HL-60/S4 treated with retinoic acid at 250 ng/mL for 4 days and 3 days (cell line): Measurements from ENCODE around the gene SLC26A1.

Experiments
- in situ Hi-C: fragments of 300-500 bp; cut with MboI; formaldehyde crosslinking; loops from 2 replicates; pipeline ENCODE4 v1.7.0; 2022; ENCODE audit warnings: low sequenced_read_pairs

SLC26A1 gene

DNA sequence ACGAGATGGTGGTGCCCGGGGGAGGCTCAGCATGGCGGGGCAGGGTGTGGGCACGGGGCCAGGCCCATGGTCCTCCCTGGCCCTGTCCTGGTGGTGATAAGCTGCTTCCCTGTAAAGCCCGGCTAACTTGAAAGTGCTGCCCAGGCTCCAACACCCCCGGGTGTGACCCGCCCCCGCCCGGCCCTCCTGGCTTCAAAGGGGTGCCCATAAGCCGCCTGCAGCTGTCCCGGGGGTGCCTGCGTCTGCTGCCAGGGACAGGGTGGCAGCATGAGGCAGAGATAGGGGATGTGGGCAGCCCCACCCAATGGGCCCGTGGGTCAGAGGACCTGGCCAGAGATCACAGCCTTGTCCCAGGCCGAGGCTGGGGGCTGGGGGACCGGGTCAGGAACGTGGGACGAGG lies 36.3 kb upstream of the SLC26A1 start:
- in situ Hi-C loops, result no loop called here

- in situ Hi-C loops, result no loop called here
Measured at GRCh38 chr4:1028574-1029220, 35.5 kb upstream of the SLC26A1 start.

GRCh38 chr4:1027915-1028238 lies 34.7 kb upstream of the SLC26A1 start:
- in situ Hi-C loops, result no loop called here

GRCh38 chr4:1027219-1027914 lies 34.2 kb upstream of the SLC26A1 start:
- in situ Hi-C loops, result no loop called here

DNA sequence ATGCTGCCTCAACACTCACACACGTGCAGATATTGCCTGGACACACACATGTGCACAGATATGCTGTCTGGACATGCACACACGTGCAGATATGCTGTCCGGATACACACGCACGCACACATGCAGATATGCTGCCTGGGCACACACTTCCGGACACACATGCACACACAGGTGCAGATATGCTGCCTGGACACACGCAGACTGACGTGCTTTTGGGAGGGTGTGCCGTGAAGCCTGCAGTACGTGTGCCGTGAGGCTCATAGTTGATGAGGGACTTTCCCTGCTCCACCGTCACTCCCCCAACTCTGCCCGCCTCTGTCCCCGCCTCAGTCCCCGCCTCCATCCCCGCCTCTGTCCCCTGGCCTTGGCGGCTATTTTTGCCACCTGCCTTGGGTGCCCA lies 32.9 kb upstream of the SLC26A1 start:
- in situ Hi-C loops, result no loop called here

- in situ Hi-C loops, result no loop called here
Measured at GRCh38 chr4:1024882-1025545, 31.8 kb upstream of the SLC26A1 start.

DNA sequence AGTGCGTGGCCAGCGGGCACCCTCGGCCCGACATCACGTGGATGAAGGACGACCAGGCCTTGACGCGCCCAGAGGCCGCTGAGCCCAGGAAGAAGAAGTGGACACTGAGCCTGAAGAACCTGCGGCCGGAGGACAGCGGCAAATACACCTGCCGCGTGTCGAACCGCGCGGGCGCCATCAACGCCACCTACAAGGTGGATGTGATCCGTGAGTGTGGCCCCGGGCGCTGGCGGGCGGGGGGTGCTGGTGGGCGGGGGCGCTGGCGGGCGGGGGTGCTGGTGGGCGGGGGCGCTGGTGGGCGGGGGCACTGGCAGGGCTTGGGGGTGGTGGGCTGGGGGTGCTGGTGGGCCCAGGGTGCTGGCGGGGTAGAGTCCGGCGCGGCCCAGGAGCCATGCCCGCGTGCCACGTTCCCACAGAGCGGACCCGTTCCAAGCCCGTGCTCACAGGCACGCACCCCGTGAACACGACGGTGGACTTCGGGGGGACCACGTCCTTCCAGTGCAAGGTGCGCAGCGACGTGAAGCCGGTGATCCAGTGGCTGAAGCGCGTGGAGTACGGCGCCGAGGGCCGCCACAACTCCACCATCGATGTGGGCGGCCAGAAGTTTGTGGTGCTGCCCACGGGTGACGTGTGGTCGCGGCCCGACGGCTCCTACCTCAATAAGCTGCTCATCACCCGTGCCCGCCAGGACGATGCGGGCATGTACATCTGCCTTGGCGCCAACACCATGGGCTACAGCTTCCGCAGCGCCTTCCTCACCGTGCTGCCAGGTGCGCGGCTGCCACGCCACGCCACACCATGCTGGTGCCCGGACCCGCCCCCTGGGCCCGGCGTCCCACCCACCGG lies 30.9 kb upstream of the SLC26A1 start:
- in situ Hi-C loops, result no loop called here

DNA sequence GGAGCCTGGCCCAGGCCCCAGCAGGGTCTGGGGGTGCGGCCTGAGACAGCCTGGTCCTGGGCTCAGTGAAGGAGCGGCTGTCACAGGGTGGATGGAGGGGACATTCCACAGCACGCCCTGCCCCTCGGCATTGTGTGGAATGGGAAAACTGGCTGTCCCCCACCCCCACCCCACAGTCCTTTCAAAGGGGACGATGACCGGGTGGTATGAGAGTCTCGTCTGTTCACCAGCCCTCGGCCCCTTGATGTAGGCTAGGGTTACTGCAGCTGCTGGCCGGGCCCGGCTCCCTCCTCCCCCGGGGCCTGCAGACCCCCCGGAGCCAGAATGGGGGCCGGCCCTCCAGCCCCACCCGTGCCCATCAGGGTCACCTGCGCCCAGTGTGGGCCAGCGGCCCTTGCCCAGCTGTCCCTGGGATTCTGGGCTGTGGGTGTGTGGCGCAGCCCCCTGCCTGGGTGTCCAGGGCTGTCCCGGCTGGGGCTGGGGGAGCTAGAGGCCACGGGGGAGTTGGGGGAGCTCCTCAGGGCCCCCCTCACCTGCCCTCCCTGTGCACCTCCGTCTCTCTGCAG lies 30.0 kb upstream of the SLC26A1 start:
- in situ Hi-C loops, result no loop called here

DNA sequence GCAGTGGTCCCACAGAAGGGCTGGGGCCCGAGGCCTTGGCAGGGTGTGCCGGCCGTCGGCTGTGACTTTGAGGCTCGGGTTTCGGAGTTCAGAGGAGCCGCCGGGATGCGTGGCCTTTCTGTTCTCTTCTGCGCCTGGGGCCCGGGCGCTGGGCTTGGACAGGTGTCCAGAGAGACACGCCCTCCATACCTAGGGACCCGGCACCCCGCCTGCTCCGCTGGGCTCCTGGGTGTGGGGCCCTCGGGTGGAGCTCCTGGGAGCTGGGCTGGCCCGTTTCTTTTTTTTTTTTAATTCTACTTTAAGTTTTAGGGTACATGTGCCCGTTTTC lies 29.5 kb upstream of the SLC26A1 start:
- in situ Hi-C loops, result no loop called here

GRCh38 chr4:1022051-1022738 lies 29.0 kb upstream of the SLC26A1 start:
- in situ Hi-C loops, result no loop called here

GRCh38 chr4:1021386-1022050 lies 28.3 kb upstream of the SLC26A1 start:
- in situ Hi-C loops, result no loop called here

GRCh38 chr4:1019729-1020470 lies 26.7 kb upstream of the SLC26A1 start:
- in situ Hi-C loops, result no loop called here

DNA sequence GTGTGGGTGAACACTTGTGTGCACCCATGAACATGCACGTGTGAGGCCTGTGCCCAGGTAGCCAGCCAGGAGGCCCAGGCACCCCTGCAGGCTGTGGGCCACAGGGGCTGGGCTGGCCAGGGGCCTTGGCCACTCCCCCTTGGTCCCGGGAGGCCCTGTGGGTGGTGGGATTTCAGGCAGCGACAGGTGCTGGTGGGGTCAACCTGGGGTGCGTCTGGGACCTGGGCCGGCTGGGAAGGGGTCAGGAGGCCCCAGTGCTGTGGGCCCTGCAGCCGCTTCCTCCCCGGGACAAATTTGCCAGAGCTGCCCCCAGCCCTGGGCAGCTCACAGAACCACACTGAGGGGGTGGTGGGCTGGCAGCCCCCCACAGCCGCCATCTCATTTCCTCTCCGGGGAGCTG lies 26.1 kb upstream of the SLC26A1 start:
- in situ Hi-C loops, result no loop called here

GRCh38 chr4:1018147-1019020 lies 25.2 kb upstream of the SLC26A1 start:
- in situ Hi-C loops, result no loop called here

DNA sequence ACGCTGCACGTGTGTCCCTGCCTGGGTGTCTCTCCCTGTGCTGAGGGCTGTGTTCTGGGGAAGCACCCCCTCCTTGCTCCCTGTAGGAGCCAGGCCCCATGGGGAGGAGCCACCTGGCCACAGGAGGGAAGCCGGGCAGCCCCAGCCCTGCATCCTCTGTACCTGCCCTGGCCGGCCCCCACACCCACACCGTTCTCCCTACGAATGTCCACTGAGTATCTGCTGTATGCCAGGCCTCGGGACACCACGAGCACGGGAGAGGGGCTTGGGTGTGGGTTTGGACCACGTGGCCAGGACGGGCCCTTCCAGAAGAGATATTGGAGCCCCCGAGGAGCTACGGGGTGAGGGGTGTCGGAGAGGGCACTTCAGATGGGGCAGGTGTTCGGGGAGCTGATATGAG lies 24.5 kb upstream of the SLC26A1 start:
- in situ Hi-C loops, result no loop called here

DNA sequence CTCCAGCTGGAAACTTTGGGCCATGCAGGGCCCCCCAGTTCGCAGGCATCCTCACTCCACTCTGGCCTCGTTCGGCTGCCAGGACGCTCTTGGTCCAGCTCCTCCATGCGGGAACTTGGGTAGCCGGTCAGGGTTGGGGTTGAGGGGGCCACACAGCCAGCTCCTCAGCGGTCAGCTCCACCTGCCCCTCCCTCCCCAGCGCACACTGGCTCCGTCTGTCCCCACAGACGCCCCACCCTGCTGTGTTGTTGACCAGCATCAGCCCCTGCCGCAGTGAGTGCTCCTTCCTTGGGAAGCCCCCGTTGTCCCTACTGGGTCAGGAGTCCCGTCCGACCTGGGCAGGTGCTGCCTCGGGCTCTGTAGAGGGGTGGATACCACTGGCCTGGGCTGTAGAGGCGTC lies 24.0 kb upstream of the SLC26A1 start:
- in situ Hi-C loops, result no loop called here

DNA sequence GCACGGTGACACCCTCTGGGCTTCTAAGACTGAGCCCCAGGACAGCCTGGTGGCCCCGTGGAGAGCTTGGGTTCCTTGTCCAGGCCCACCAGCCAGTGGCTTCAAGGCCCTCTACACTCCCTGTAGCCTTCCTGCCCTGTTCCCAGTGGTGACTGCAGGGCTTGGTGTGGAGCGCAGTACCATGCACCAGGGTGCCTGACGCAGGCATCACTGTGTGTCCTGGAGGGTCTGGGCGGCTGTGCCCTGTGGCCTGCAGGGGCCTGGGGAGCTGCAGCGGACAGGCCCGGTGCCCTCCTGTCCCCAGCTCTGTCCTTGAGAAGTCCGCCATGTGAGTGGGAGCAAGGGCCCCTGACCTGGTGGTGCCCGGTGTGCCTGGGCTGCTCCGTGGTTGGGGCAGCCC lies 22.5 kb upstream of the SLC26A1 start:
- in situ Hi-C loops, result no loop called here

GRCh38 chr4:1015179-1015578 lies 22.0 kb upstream of the SLC26A1 start:
- in situ Hi-C loops, result no loop called here
